K562 treated with DMSO at 1 percent for 24 hours (cell line): ENCODE results near the gene TRIM66. TPM values are rescaled to one million over a fixed set of nuclear protein-coding genes. Genes with fewer than 3 reads are reported as not detected.

Source experiments
- total RNA-seq: library from RNA; unstranded; fragments of 300-600 nt; gene quantifications from 2 replicates; pipeline ENCODE4 v1.2.3, GENCODE V29; 2022; ENCODE audit warnings: low read depth; ENCODE audit not compliant: insufficient read depth

TRIM66 gene
- total RNA-seq, result 2.4 and 2.9 TPM in 2 replicates

GRCh38 chr11:8682303-8683114 is at the start of gene TRIM66, which contains the start of gene RPL27A:
TRIM66 (minus strand) TSS chr11:8682665; CDS start chr11:8672274, 10,391 bp downstream.
RPL27A (plus strand) TSS chr11:8682792; CDS start chr11:8682814, 22 bp downstream.

GRCh38 chr11:8593935-8594909 is 88.2 kb downstream of the TRIM66 start, which contains the start of gene STK33:
STK33 (minus strand) TSS chr11:8594228; CDS start chr11:8474905, 119,323 bp downstream.

Other genes with a start within 250 kb of the TRIM66 start
- not detected in 2 replicates for gene STK33, start 88.4 kb downstream of the TRIM66 start, total RNA-seq
- gene RPL27A, start 127 bp upstream of the TRIM66 start, total RNA-seq, result 1,918 and 1,937 TPM in 2 replicates
- 59.5 and 64.1 TPM in 2 replicates for gene AKIP1, start 228.5 kb upstream of the TRIM66 start, total RNA-seq